Activated T-helper 1 cell treated with anti-CD3 and anti-CD28 coated beads, Interleukin-12 subunit alpha, Interleukin-12 subunit beta, Interleukin-2, Interleukin-4 antibody, amounts not matched to agents 30 ng/mL and 10 ng/mL and 1 ng/mL, durations not matched to agents 14 hours and 24 hours and 36 hours (primary cell): Measurements from ENCODE around the gene RFTN1. TPM values are rescaled to one million over a fixed set of nuclear protein-coding genes. Genes with fewer than 3 reads are reported as not detected.
"Not testable (repeated sequence)": the region's sequence is repeated elsewhere in the genome, so short reads cannot be mapped to it uniquely, and the experiment has no call there.

Source experiments
- DNase-seq: peaks from one replicate; pipeline ENCODE4 v3.0.0; 2021; ENCODE audit warnings: low spot score
- H3K27ac Mint-ChIP-seq: one replicate; pipeline ENCODE4 v1.8.0; 2021; ENCODE audit warnings: mild to moderate bottlenecking, mixed read lengths
- H3K27me3 Mint-ChIP-seq: one replicate; pipeline ENCODE4 v1.8.0; 2022; ENCODE audit warnings: mild to moderate bottlenecking, moderate library complexity, mixed read lengths; ENCODE audit not compliant: insufficient read depth
- H3K36me3 Mint-ChIP-seq: one replicate; pipeline ENCODE4 v1.8.0; 2021; ENCODE audit warnings: low read depth, mixed read lengths
- H3K4me1 Mint-ChIP-seq: one replicate; pipeline ENCODE4 v1.8.0; 2021; ENCODE audit warnings: low read depth, mixed read lengths
- H3K4me3 Mint-ChIP-seq: one replicate; pipeline ENCODE4 v1.8.0; 2021; ENCODE audit warnings: mild to moderate bottlenecking, moderate library complexity, mixed read lengths
- H3K9me3 Mint-ChIP-seq: one replicate; pipeline ENCODE4 v1.8.0; 2021; ENCODE audit warnings: mixed read lengths
- intact Hi-C: fragments of 100-400 bp; cut with micrococcal nuclease; formaldehyde crosslinking; loops from one replicate; pipeline ENCODE4 v1.15.1; 2024
- total RNA-seq: library from RNA; stranded (reverse); gene quantifications from 2 replicates; pipeline ENCODE4 v1.2.3, GENCODE V29; 2022

Gene RFTN1
- total RNA-seq, 1 donor from 2014 or later, result 97.8 TPM

GRCh38 chr3:16500093-16500492 is 13.4 kb downstream of the RFTN1 start:
- no peaks in the 10 kb centered on the region for H3K27me3 Mint-ChIP-seq
- H3K36me3 Mint-ChIP-seq, result peaks cover 53% of the 10 kb centered on the region
- intact Hi-C loops, result no loop called here
- H3K4me1 Mint-ChIP-seq, result peaks cover 81% of the 10 kb centered on the region
- peaks cover 5% of the 10 kb centered on the region for H3K9me3 Mint-ChIP-seq
- H3K27ac Mint-ChIP-seq, result peak overlapping the region; percentile 30
- H3K4me3 Mint-ChIP-seq, result no peak overlapping the region
- no peak for DNase-seq

GRCh38 chr3:16499351-16499750 is 14.1 kb downstream of the RFTN1 start:
- H3K36me3 Mint-ChIP-seq, result peaks cover 53% of the 10 kb centered on the region
- intact Hi-C loops, result no loop called here
- H3K9me3 Mint-ChIP-seq, result peaks cover 5% of the 10 kb centered on the region
- H3K27ac Mint-ChIP-seq, result no peak overlapping the region
- H3K4me1 Mint-ChIP-seq, result peaks cover 81% of the 10 kb centered on the region
- H3K4me3 Mint-ChIP-seq, result no peak overlapping the region
- no peak for DNase-seq
- no peaks in the 10 kb centered on the region for H3K27me3 Mint-ChIP-seq

GRCh38 chr3:16498130-16498890 is 15.2 kb downstream of the RFTN1 start:
- Mint-ChIP-seq H3K4me3 (no peak overlapping the region), H3K36me3 (peaks cover 48% of the 10 kb centered on the region), H3K27me3 (no peaks in the 10 kb centered on the region), H3K27ac (no peak overlapping the region), H3K9me3 (peaks cover 5% of the 10 kb centered on the region), H3K4me1 (peaks cover 74% of the 10 kb centered on the region)
- no peak for DNase-seq
- intact Hi-C loops, result no loop called here

- no peak for DNase-seq
- Mint-ChIP-seq H3K4me1 (peaks cover 65% of the 10 kb centered on the region), H3K27ac (peak overlapping the region; percentile 79), H3K4me3 (peak overlapping the region; percentile 38), H3K27me3 (no peaks in the 10 kb centered on the region), H3K9me3 (peaks cover 5% of the 10 kb centered on the region), H3K36me3 (peaks cover 53% of the 10 kb centered on the region)
- intact Hi-C loops, result loop anchor here (1.0 to 2.0 kb wide), 3 partner anchors 8 to 16 kb away; no protein-coding TSS in a partner anchor
Measured at GRCh38 chr3:16496408-16497222, 16.9 kb downstream of the RFTN1 start.

- peak overlapping the region; percentile 79 for H3K27ac Mint-ChIP-seq
- no peaks in the 10 kb centered on the region for H3K27me3 Mint-ChIP-seq
- peaks cover 57% of the 10 kb centered on the region for H3K36me3 Mint-ChIP-seq
- intact Hi-C loops, result loop anchor here (1.0 to 2.0 kb wide), 3 partner anchors 8 to 16 kb away; no protein-coding TSS in a partner anchor
- H3K9me3 Mint-ChIP-seq, result peaks cover 8% of the 10 kb centered on the region
- peaks cover 71% of the 10 kb centered on the region for H3K4me1 Mint-ChIP-seq
- no peak for DNase-seq
- peak overlapping the region; percentile 38 for H3K4me3 Mint-ChIP-seq
Measured at GRCh38 chr3:16496008-16496407, 17.5 kb downstream of the RFTN1 start.

- H3K27me3 Mint-ChIP-seq, result no peaks in the 10 kb centered on the region
- peaks cover 8% of the 10 kb centered on the region for H3K9me3 Mint-ChIP-seq
- H3K4me3 Mint-ChIP-seq, result no peak overlapping the region
- H3K4me1 Mint-ChIP-seq, result peaks cover 70% of the 10 kb centered on the region
- H3K27ac Mint-ChIP-seq, result peak overlapping the region; percentile 42
- intact Hi-C loops, result no loop called here
- peaks cover 55% of the 10 kb centered on the region for H3K36me3 Mint-ChIP-seq
- no peak for DNase-seq
Measured at GRCh38 chr3:16494814-16495431, 18.6 kb downstream of the RFTN1 start.

- no peak overlapping the region for H3K4me3 Mint-ChIP-seq
- no peak for DNase-seq
- H3K27me3 Mint-ChIP-seq, result no peaks in the 10 kb centered on the region
- H3K9me3 Mint-ChIP-seq, result peaks cover 8% of the 10 kb centered on the region
- H3K27ac Mint-ChIP-seq, result no peak overlapping the region
- intact Hi-C loops, result no loop called here
- peaks cover 74% of the 10 kb centered on the region for H3K4me1 Mint-ChIP-seq
- H3K36me3 Mint-ChIP-seq, result peaks cover 60% of the 10 kb centered on the region
Measured at GRCh38 chr3:16494094-16494493, 19.4 kb downstream of the RFTN1 start.

GRCh38 chr3:16490062-16490619 is 23.4 kb downstream of the RFTN1 start:
- Mint-ChIP-seq H3K27me3 (no peaks in the 10 kb centered on the region), H3K27ac (no peak overlapping the region), H3K36me3 (peaks cover 62% of the 10 kb centered on the region), H3K4me3 (no peak overlapping the region), H3K9me3 (peaks cover 3% of the 10 kb centered on the region), H3K4me1 (peaks cover 64% of the 10 kb centered on the region)
- DNase-seq, result no peak
- intact Hi-C loops, result no loop called here

- H3K4me3 Mint-ChIP-seq, intact Hi-C loops, DNase-seq, H3K9me3 Mint-ChIP-seq, H3K27me3 Mint-ChIP-seq: not testable (repeated sequence)
- peaks cover 63% of the 10 kb centered on the region for H3K4me1 Mint-ChIP-seq
- peaks cover 57% of the 10 kb centered on the region for H3K36me3 Mint-ChIP-seq
- H3K27ac Mint-ChIP-seq, result peak overlapping the region; percentile 73
Measured at GRCh38 chr3:16489326-16490061, 24.0 kb downstream of the RFTN1 start.

GRCh38 chr3:16488637-16489036 is 24.9 kb downstream of the RFTN1 start:
- Mint-ChIP-seq H3K36me3 (peaks cover 57% of the 10 kb centered on the region), H3K4me1 (peaks cover 67% of the 10 kb centered on the region), H3K27me3 (no peaks in the 10 kb centered on the region), H3K9me3 (peaks cover 3% of the 10 kb centered on the region), H3K4me3 (peak overlapping the region; percentile 9), H3K27ac (peak overlapping the region; percentile 78)
- intact Hi-C loops, result loop anchor here (1.0 kb wide), 1 partner anchor 8 kb away; no protein-coding TSS in a partner anchor
- no peak for DNase-seq

GRCh38 chr3:16487511-16488175 is 25.9 kb downstream of the RFTN1 start:
- peaks cover 3% of the 10 kb centered on the region for H3K9me3 Mint-ChIP-seq
- H3K27ac Mint-ChIP-seq, result no peak overlapping the region
- no peak overlapping the region for H3K4me3 Mint-ChIP-seq
- no peak for DNase-seq
- no peaks in the 10 kb centered on the region for H3K27me3 Mint-ChIP-seq
- peaks cover 55% of the 10 kb centered on the region for H3K36me3 Mint-ChIP-seq
- intact Hi-C loops, result loop anchor here (1.0 kb wide), 1 partner anchor 9 kb away; no protein-coding TSS in a partner anchor
- peaks cover 77% of the 10 kb centered on the region for H3K4me1 Mint-ChIP-seq
